ENCODE measurements around the gene RDH13.
"Not testable (repeated sequence)": the region's sequence is repeated elsewhere in the genome, so short reads cannot be mapped to it uniquely, and the experiment has no call there.

The RDH13 gene

DNA sequence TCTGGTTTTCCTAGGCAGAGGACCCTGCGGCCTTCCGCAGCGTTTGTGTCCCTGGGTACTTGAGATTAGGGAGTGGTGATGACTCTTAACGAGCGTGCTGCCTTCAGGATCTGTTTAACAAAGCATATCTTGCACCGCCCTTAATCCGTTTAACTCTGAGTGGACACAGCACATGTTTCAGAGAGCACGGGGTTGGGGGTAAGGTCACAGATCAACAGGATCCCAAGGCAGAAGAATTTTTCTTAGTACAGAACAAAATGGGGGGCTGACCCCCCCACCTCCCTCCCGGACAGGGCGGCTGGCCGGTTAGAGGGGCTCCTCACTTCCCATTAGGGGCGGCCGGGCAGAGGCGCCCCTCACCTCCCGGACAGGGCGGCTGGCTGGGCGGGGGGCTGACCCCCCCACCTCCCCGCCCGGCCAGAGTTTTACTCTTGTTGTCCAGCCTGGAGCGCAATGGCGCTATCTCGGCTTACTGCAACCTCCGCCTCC is 64.2 kb downstream of the RDH13 start:
- H3K4me2 ChIP-seq (ENCODE audit: low read length); H3K27me3 ChIP-seq (ENCODE audit: control insufficient read depth, insufficient read depth, low read length); H3K4me1 ChIP-seq (ENCODE audit: control insufficient read depth, insufficient read depth, low read length); H3K9me3 ChIP-seq (replicated peaks; ENCODE audit: low read length); H3K4me3 ChIP-seq (ENCODE audit: low read length); H3K9ac ChIP-seq (ENCODE audit: low read depth, low read length); H3K36me3 ChIP-seq (ENCODE audit: insufficient read depth, low read length): not testable (repeated sequence)

DNA sequence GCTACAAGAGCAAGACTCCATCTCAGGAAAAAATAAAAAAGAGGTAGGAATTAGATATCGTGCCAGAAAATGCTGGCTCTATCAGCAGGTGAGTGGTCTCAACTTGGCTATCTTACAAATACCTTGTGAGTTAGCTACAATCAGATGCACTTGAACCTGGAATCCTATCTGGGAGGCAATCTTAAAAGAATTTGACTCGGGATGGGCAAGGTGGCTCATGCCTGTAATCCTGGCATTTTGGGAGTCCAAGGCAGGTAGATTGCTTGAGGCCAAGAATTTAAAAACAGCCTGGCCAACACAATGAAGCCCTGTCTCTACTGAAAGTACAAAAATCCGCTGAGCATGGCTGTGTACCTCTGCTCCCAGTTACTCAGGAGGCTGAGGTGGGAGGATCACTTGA is 67.4 kb downstream of the RDH13 start:
- H3K9ac ChIP-seq (ENCODE audit: low read depth, low read length), result no peak overlapping the region
- no peaks in the 10 kb centered on the region for H3K27me3 ChIP-seq (ENCODE audit: control insufficient read depth, insufficient read depth, low read length)
- no peaks in the 10 kb centered on the region for H3K9me3 ChIP-seq (replicated peaks; ENCODE audit: low read length)
- no peak overlapping the region for H3K4me2 ChIP-seq (ENCODE audit: low read length)
- no peak overlapping the region for H3K4me3 ChIP-seq (ENCODE audit: low read length)
- no peaks in the 10 kb centered on the region for H3K4me1 ChIP-seq (ENCODE audit: control insufficient read depth, insufficient read depth, low read length)
- H3K36me3 ChIP-seq (ENCODE audit: insufficient read depth, low read length), result no peaks in the 10 kb centered on the region

Data from skeletal muscle satellite cell (primary cell).